GM23338 (cell line): Measurements from ENCODE around the gene MYL11. TPM values are rescaled to one million over a fixed set of nuclear protein-coding genes. Genes with fewer than 3 reads are reported as not detected.

Experiments
- ATAC-seq: fragments of 200-7000 bp; cut with Tn5 transposase; 3 replicates; pipeline ENCODE4 v1.9.1; 2020
- DNase-seq: peaks from one replicate; pipeline ENCODE4 v3.0.0-alpha.2; 2015; ENCODE audit warnings: low spot score
- H2AFZ ChIP-seq: fragments of 200-600 bp; sonication (generic); 2 replicates; pipeline ENCODE4 v1.8.0; 2016; ENCODE audit warnings: antibody characterized with exemption, mild to moderate bottlenecking, moderate library complexity
- H3F3A ChIP-seq: fragments of 200-600 bp; sonication (generic); replicated peaks from 2 replicates; pipeline ENCODE4 v1.8.0; 2017; ENCODE audit warnings: antibody characterized with exemption, mixed run types, low read depth
- H3K27ac ChIP-seq: fragments of 200-600 bp; sonication (generic); 2 replicates; pipeline ENCODE4 v1.6.1; 2016; ENCODE audit warnings: low read depth
- H3K27me3 ChIP-seq: fragments of 200-600 bp; sonication (generic); 2 replicates; pipeline ENCODE4 v1.8.0; 2016; ENCODE audit warnings: mild to moderate bottlenecking, mixed run types, moderate library complexity; ENCODE audit not compliant: insufficient read depth
- H3K36me3 ChIP-seq: fragments of 200-600 bp; sonication (generic); 2 replicates; pipeline ENCODE4 v1.8.0; 2016; ENCODE audit warnings: mild to moderate bottlenecking; ENCODE audit not compliant: insufficient read depth
- H3K4me1 ChIP-seq: fragments of 200-600 bp; sonication (generic); 2 replicates; pipeline ENCODE4 v1.8.0; 2016; ENCODE audit warnings: mild to moderate bottlenecking, moderate library complexity; ENCODE audit not compliant: insufficient read depth
- H3K4me2 ChIP-seq: fragments of 200-600 bp; sonication (generic); 2 replicates; pipeline ENCODE4 v1.7.1; 2017; ENCODE audit warnings: mixed run types
- H3K4me3 ChIP-seq: fragments of 200-600 bp; sonication (generic); 2 replicates; pipeline ENCODE4 v1.6.1; 2016; ENCODE audit warnings: mixed run types
- H3K79me2 ChIP-seq: fragments of 200-600 bp; sonication (generic); replicated peaks from 2 replicates; pipeline ENCODE4 v1.8.0; 2017; ENCODE audit warnings: mild to moderate bottlenecking; ENCODE audit not compliant: insufficient read depth
- H3K9me2 ChIP-seq: fragments of 200-600 bp; sonication (generic); 2 replicates; pipeline ENCODE4 v1.8.0; 2017; ENCODE audit not compliant: insufficient read depth
- H4K20me1 ChIP-seq: fragments of 200-600 bp; sonication (generic); replicated peaks from 2 replicates; pipeline ENCODE4 v1.8.0; 2017; ENCODE audit warnings: mild to moderate bottlenecking; ENCODE audit not compliant: insufficient read depth
- H3K27ac Mint-ChIP-seq: 2 replicates; pipeline ENCODE4 v1.8.0; 2020; ENCODE audit warnings: inconsistent platforms, mild to moderate bottlenecking, moderate library complexity, mixed read lengths
- H3K27me3 Mint-ChIP-seq: 3 replicates; pipeline ENCODE4 v1.8.0; 2022; ENCODE audit warnings: low read depth, mild to moderate bottlenecking, moderate library complexity, mixed read lengths, inconsistent platforms; ENCODE audit not compliant: insufficient read depth, poor library complexity
- H3K36me3 Mint-ChIP-seq: 3 replicates; pipeline ENCODE4 v1.8.0; 2021; ENCODE audit warnings: low read depth, mild to moderate bottlenecking, inconsistent platforms, moderate library complexity, mixed read lengths
- H3K4me1 Mint-ChIP-seq: 3 replicates; pipeline ENCODE4 v1.8.0; 2020; ENCODE audit warnings: mild to moderate bottlenecking, inconsistent platforms, mixed read lengths
- H3K4me3 Mint-ChIP-seq: 3 replicates; pipeline ENCODE4 v1.8.0; 2021; ENCODE audit warnings: moderate library complexity, mild to moderate bottlenecking, inconsistent platforms, mixed read lengths
- H3K9me3 Mint-ChIP-seq: 3 replicates; pipeline ENCODE4 v1.8.0; 2020; ENCODE audit warnings: moderate library complexity, mild to moderate bottlenecking, inconsistent platforms, mixed read lengths
- CREB1 ChIP-seq: fragments of 250-450 bp; sonication (Bioruptor Pico); IDR thresholded peaks from 2 replicates; pipeline ENCODE4 v1.5.0; 2020; ENCODE audit warnings: low read depth, mild to moderate bottlenecking, moderate library complexity
- EZH2 ChIP-seq: fragments of 200-600 bp; sonication (generic); IDR thresholded peaks from one replicate; pipeline ENCODE4 v1.8.0; 2017; ENCODE audit warnings: antibody characterized with exemption, mild to moderate bottlenecking, low read depth; ENCODE audit not compliant: unreplicated experiment
- EZH2phosphoT487 ChIP-seq: fragments of 200-600 bp; sonication (generic); IDR thresholded peaks from one replicate; pipeline ENCODE4 v1.8.1; 2018; ENCODE audit warnings: antibody characterized with exemption; ENCODE audit not compliant: unreplicated experiment
- REST ChIP-seq: IDR thresholded peaks from one replicate; pipeline ENCODE4 v1.6.1; 2018; ENCODE audit warnings: antibody characterized with exemption; ENCODE audit not compliant: unreplicated experiment
- STAT1 ChIP-seq: IDR thresholded peaks from one replicate; pipeline ENCODE4 v1.6.1; 2016; ENCODE audit warnings: antibody characterized with exemption; ENCODE audit not compliant: unreplicated experiment
- ZNF331 ChIP-seq: fragments of 250-450 bp; sonication (Bioruptor Pico); IDR thresholded peaks from 2 replicates; pipeline ENCODE4 v1.5.0; 2020; ENCODE audit warnings: low read depth, mild to moderate bottlenecking, moderate library complexity
- polyA plus RNA-seq: library from polyadenylated mRNA; unstranded; fragments of >200 nt; fragmentation: Nextera tagmentation; extraction: Ambion mirVana; gene quantifications from 2 replicates; pipeline ENCODE4 v1.2.1, GENCODE V29; 2016
- total RNA-seq: library from RNA; depleted of rRNA; stranded (reverse); fragments of >200 nt; shearing (Covaris generic); gene quantifications from 2 replicates; pipeline ENCODE4 v1.2.3, GENCODE V29; 2014

MYL11 gene
- total and polyA plus RNA-seq, 2 experiments from 2014 or later = 3.5 TPM; not detected in 1

GRCh38 chr16:30371248-30371816, 3.3 kb upstream of the MYL11 start:
- Mint-ChIP-seq H3K27me3 (peaks cover 21% of the 10 kb centered on the region), H3K9me3 (no peaks in the 10 kb centered on the region), H3K27ac (peak overlapping the region; percentile 79), H3K4me3 (peak overlapping the region; percentile 74), H3K4me1 (peaks cover 40% of the 10 kb centered on the region), H3K36me3 (peaks cover 3% of the 10 kb centered on the region; the same call in 2 of the 3 replicates)
- Histone ChIP-seq H3K4me3 (peak overlapping the region; percentile 39), H3K79me2 (peaks cover 28% of the 10 kb centered on the region), H3F3A (peaks cover under 1% of the 10 kb centered on the region; the same call in 1 of the 2 replicates), H3K36me3 (no peaks in the 10 kb centered on the region), H3K4me2 (peak overlapping the region; percentile 66), H3K27me3 (no peaks in the 10 kb centered on the region), H4K20me1 (peaks cover 6% of the 10 kb centered on the region; the same call in 1 of the 2 replicates), H3K27ac (no peak overlapping the region), H3K9me2 (no peaks in the 10 kb centered on the region), H2AFZ (no peak overlapping the region), H3K4me1 (peaks cover 11% of the 10 kb centered on the region)
- ATAC-seq (no peak), DNase-seq (peak; percentile 27)
- TF ChIP-seq CREB1 (CRISPR knock-in tag) = no peak

DNA sequence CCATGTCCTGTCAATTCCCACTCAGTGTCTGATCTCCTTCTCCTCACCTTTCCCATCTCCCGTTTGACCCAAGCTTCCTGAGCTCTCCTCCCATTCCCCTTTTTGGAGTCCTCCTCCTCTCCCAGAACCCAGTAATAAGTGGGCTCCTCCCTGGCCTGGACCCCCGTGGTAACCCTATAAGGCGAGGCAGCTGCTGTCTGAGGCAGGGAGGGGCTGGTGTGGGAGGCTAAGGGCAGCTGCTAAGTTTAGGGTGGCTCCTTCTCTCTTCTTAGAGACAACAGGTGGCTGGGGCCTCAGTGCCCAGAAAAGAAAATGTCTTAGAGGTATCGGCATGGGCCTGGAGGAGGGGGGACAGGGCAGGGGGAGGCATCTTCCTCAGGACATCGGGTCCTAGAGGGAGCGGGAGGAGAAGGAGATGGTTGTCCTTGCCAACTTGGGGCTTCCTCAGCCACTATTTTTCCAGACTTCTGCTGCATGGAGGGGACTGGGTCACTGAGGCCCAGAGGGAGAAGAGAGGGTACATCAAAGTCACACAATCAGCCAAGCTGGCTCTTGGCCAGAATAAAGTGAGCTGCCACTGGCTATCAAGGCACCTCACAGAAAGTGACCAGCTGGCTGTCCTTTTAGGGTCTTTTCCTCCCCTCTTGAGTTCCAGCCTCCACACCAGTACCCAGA, 2.4 kb upstream of the MYL11 start:
- peaks cover 29% of the 10 kb centered on the region for H3K27me3 Mint-ChIP-seq
- peaks cover 41% of the 10 kb centered on the region for H3K4me1 Mint-ChIP-seq

More for the DNA sequence above, 2.4 kb upstream of the MYL11 start:
- ATAC-seq (no peak), DNase-seq (no peak)
- no peak overlapping the region for H3K27ac ChIP-seq
- peaks cover 19% of the 10 kb centered on the region for H3K4me1 ChIP-seq
- H3K9me2 ChIP-seq = no peaks in the 10 kb centered on the region
- TF ChIP-seq EZH2 (no peak), ZNF331 (no peak), REST (no peak), STAT1 (no peak), EZH2phosphoT487 (no peak), CREB1 (CRISPR knock-in tag) (no peak)
- H3K27me3 ChIP-seq = no peaks in the 10 kb centered on the region
- Mint-ChIP-seq H3K4me3 (peak overlapping the region; percentile 74), H3K9me3 (no peaks in the 10 kb centered on the region), H3K27ac (no peak overlapping the region), H3K36me3 (no peaks in the 10 kb centered on the region; the same call in 2 of the 3 replicates)
- H3F3A ChIP-seq = peaks cover 8% of the 10 kb centered on the region
- H3K36me3 ChIP-seq = no peaks in the 10 kb centered on the region
- peaks cover 20% of the 10 kb centered on the region for H3K79me2 ChIP-seq
- H3K4me3 ChIP-seq = no peak overlapping the region
- peaks cover 1% of the 10 kb centered on the region; the same call in 1 of the 2 replicates for H4K20me1 ChIP-seq
- H3K4me2 ChIP-seq = 0 out of 2 replicates have a peak overlapping the region, but pooled peaks have one; percentile 66
- H2AFZ ChIP-seq = no peak overlapping the region
